HCT116 (cell line): ENCODE data around the gene SENP1. TPM values are rescaled to one million over a fixed set of nuclear protein-coding genes. Genes with fewer than 3 reads are reported as not detected.

Experiments
- ATAC-seq: fragments of 200-7000 bp; cut with Tn5 transposase; 2 replicates; pipeline ENCODE4 v1.9.1; 2020; ENCODE audit warnings: mild to moderate bottlenecking, moderate library complexity
- BruUV-seq: library from RNA; stranded (reverse); fragments of 400-500 nt; replicated peaks from 2 replicates; lab custom pipeline; 2021; lab: Mats Ljungman, UMichigan
- CTCF ChIA-PET: fragments of 300-600 bp; sonication (Branson Sonifier 250); formaldehyde crosslinking; loops from one replicate; lab custom pipeline; 2021; ENCODE audit warnings: antibody characterized with exemption; lab: Charles Lee
- POLR2A ChIA-PET: fragments of 300-600, 350-600 bp; sonication (Branson Sonifier 250); formaldehyde crosslinking; loops from one replicate; lab custom pipeline; 2021; ENCODE audit warnings: antibody characterized with exemption; lab: Charles Lee
- RAD21 ChIA-PET, 2 experiments: fragments of 300-600 bp; sonication (Branson Sonifier 250); formaldehyde crosslinking; loops; one replicate each; lab custom pipeline; 2023; ENCODE audit warnings: low total read pairs in 2 of 2; ENCODE audit not compliant: uncharacterized antibody in 2 of 2, unreplicated experiment in 2 of 2, low non-redundant PET in 1 of 2; lab: Charles Lee
- DNase-seq: peaks from one replicate; pipeline ENCODE4 v3.0.0-alpha.2; 2010; ENCODE audit warnings: low read depth, low spot score
- H2AFZ ChIP-seq: fragments of 200-600 bp; shearing (Covaris generic), sonication (generic); 2 replicates; pipeline ENCODE4 v1.6.1; 2017; ENCODE audit warnings: low read depth, mixed run types, mixed read lengths, antibody characterized with exemption, low read length; ENCODE audit not compliant: poor library complexity, severe bottlenecking
- H3K27ac ChIP-seq: 2 replicates; pipeline ENCODE4 v1.5.1; 2012; ENCODE audit warnings: low read depth, low read length
- H3K27me3 ChIP-seq: fragments of 200-600 bp; sonication (generic); 2 replicates; pipeline ENCODE4 v1.6.1; 2016; ENCODE audit warnings: mixed run types, low read length, mixed read lengths; ENCODE audit not compliant: insufficient read depth
- H3K36me3 ChIP-seq, 2 experiments: fragments of 200-500 bp in 1 of 2; fragments of 200-600 bp in 1 of 2; sonication (Bioruptor generic) in 1 of 2; sonication (generic) in 1 of 2; 2 replicates each; pipeline versions ENCODE4 v1.5.1 to v1.6.1; 2014 to 2016; ENCODE audit warnings: low read length in 2 of 2, inconsistent platforms in 1 of 2, mixed read lengths in 1 of 2, mixed run types in 1 of 2; ENCODE audit not compliant: insufficient read depth in 2 of 2, control insufficient read depth in 1 of 2
- H3K4me1 ChIP-seq, 2 experiments: fragments of 200-600 bp in 1 of 2; sonication (generic) in 1 of 2; 2 replicates each; pipeline versions ENCODE4 v1.5.1 to v1.6.1; 2012 to 2017; ENCODE audit warnings: low read length in 2 of 2, inconsistent platforms in 1 of 2, mild to moderate bottlenecking in 1 of 2, mixed read lengths in 1 of 2, mixed run types in 1 of 2, moderate library complexity in 1 of 2; ENCODE audit not compliant: insufficient read depth in 2 of 2, control insufficient read depth in 1 of 2
- H3K4me2 ChIP-seq: fragments of 200-600 bp; sonication (generic); 2 replicates; pipeline ENCODE4 v1.6.1; 2017; ENCODE audit warnings: mixed run types, low read length, mixed read lengths
- H3K4me3 ChIP-seq, 2 experiments: fragments of 200-600 bp in 1 of 2; sonication (generic) in 1 of 2; replicated peaks in 1 of 2; 2 replicates each; pipeline ENCODE4 v1.5.1; 2011 to 2016; ENCODE audit warnings: low read length in 2 of 2, control low read depth in 1 of 2, low read depth in 1 of 2, mild to moderate bottlenecking in 1 of 2, mixed read lengths in 1 of 2, mixed run types in 1 of 2
- H3K79me2 ChIP-seq: fragments of 200-600 bp; sonication (generic); 2 replicates; pipeline ENCODE4 v1.6.1; 2017; ENCODE audit warnings: mild to moderate bottlenecking, mixed run types, low read length, moderate library complexity, mixed read lengths; ENCODE audit not compliant: insufficient read depth
- H3K9ac ChIP-seq: fragments of 200-600 bp; sonication (generic); 2 replicates; pipeline ENCODE4 v1.6.1; 2016; ENCODE audit warnings: low read length, mixed read lengths
- H3K9me2 ChIP-seq: fragments of 200-600 bp; sonication (generic), shearing (Covaris generic); 2 replicates; pipeline ENCODE4 v1.6.1; 2017; ENCODE audit warnings: mixed run types, mild to moderate bottlenecking, moderate library complexity; ENCODE audit not compliant: insufficient read depth
- H3K9me3 ChIP-seq, 2 experiments: fragments of 200-500 bp in 1 of 2; fragments of 200-600 bp in 1 of 2; sonication (Bioruptor generic) in 1 of 2; sonication (generic) in 1 of 2; 2 replicates each; pipeline ENCODE4 v1.6.1; 2014 to 2017; ENCODE audit warnings: low read length in 2 of 2, mixed read lengths in 2 of 2, inconsistent platforms in 1 of 2, low read depth in 1 of 2, mild to moderate bottlenecking in 1 of 2, mixed run types in 1 of 2, moderate library complexity in 1 of 2; ENCODE audit not compliant: control insufficient read depth in 1 of 2, insufficient read depth in 1 of 2
- H4K20me1 ChIP-seq: fragments of 200-600 bp; sonication (generic), shearing (Covaris generic); 2 replicates; pipeline ENCODE4 v1.6.1; 2017; ENCODE audit warnings: mixed run types, mild to moderate bottlenecking, moderate library complexity; ENCODE audit not compliant: insufficient read depth
- POLR2A ChIP-seq: IDR thresholded peaks from 2 replicates; pipeline ENCODE4 v1.7.0; 2011; ENCODE audit warnings: borderline replicate concordance; ENCODE audit not compliant: insufficient read depth, insufficient read length; ENCODE audit errors: extremely low read depth
- SRF ChIP-seq: IDR thresholded peaks from 2 replicates; pipeline ENCODE4 v1.6.1; 2012; ENCODE audit warnings: low read depth
- TCF7L2 ChIP-seq: IDR thresholded peaks from 2 replicates; pipeline ENCODE4 v1.7.0; 2011; ENCODE audit warnings: borderline replicate concordance, inconsistent platforms; ENCODE audit not compliant: insufficient read depth, insufficient read length; ENCODE audit errors: extremely low read depth
- YY1 ChIP-seq: IDR thresholded peaks from 2 replicates; pipeline ENCODE4 v1.6.1; 2011; ENCODE audit warnings: low read length, low read depth, moderate library complexity, mild to moderate bottlenecking; ENCODE audit not compliant: insufficient replicate concordance; ENCODE audit errors: extremely low read depth
- intact Hi-C: fragments of 100-400 bp; cut with micrococcal nuclease; formaldehyde crosslinking; loops from 2 replicates; pipeline ENCODE4 v1.10.0; 2022
- total RNA-seq: library from RNA; stranded (reverse); gene quantifications from one replicate; pipeline ENCODE4 v1.2.1, GENCODE V29; 2021; ENCODE audit not compliant: unreplicated experiment
- TF ChIP-seq, protein P1 (sequence below): IDR thresholded peaks from 2 replicates; pipeline ENCODE4 v1.6.1; 2012

Gene SENP1
- total RNA-seq, 1 experiment from 2014 or later, result 17.7 TPM

DNA sequence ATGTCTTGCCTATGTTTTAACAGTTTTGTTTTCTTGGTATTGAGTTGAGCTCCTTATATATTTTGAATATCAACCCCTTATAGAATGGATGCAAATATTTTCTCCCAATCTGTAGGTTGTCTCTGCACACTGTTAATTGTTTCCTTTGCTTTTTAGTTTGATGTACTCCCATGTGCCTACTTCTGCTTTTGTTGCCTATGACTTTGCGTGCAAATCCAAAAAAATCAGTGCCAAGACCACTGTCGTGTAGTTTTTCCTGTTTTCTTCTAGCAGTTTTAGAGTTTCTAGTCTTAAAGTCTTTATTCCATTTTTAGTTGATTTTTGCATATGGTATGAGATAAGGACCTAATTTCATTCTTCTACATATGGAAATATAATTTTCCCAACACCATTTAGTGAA lies 28.8 kb downstream of the SENP1 start:
- CTCF ChIA-PET, result no interaction called here
- intact Hi-C loops, result no loop called here
- no peak for DNase-seq

DNA sequence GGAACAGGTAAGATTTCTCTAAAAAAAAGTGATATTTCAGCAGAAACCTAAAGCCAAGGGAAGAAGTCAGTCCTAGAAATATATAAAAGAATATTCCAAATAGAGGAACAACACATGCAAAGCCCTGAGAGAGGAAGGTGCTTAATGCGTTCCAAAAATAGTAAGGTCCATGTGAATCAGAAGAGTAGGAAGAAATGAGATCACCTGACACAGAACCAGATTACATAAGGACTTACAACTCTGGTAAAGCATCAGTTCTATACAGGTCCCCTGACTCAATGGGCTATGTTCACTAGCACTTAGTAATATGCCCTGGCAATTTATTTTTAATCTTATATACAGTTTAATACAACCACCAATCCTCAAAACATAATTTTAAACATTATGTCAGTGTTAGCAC lies 30.0 kb downstream of the SENP1 start:
- H3K9me3 ChIP-seq, result no peaks in the 10 kb centered on the region
- ChIA-PET CTCF (no interaction called here), POLR2A (no interaction called here), RAD21 (no interaction called here)
- TF ChIP-seq SRF (no peak), YY1 (no peak), TCF7L2 (no peak)
- TF ChIP-seq, protein P1, sequence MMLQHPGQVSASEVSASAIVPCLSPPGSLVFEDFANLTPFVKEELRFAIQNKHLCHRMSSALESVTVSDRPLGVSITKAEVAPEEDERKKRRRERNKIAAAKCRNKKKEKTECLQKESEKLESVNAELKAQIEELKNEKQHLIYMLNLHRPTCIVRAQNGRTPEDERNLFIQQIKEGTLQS, result no peak
- H3K9me2 ChIP-seq, result no peaks in the 10 kb centered on the region
- DNase-seq, result no peak
- no peak overlapping the region for H3K4me2 ChIP-seq
- no peaks in the 10 kb centered on the region for H3K4me1 ChIP-seq
- no peaks in the 10 kb centered on the region for H3K79me2 ChIP-seq
- no peak overlapping the region for H3K27ac ChIP-seq
- ATAC-seq, result no peak
- H2AFZ ChIP-seq, result no peak overlapping the region
- intact Hi-C loops, result no loop called here
- H3K4me3 ChIP-seq, result no peak overlapping the region
- H3K27me3 ChIP-seq, result no peaks in the 10 kb centered on the region
- no TSS peak for BruUV-seq
- H3K9ac ChIP-seq, result no peak overlapping the region
- peaks cover 11 to 20% of the 10 kb centered on the region in 2 experiments; a peak in 3 of 4 replicates for H3K36me3 ChIP-seq
- H4K20me1 ChIP-seq, result no peaks in the 10 kb centered on the region

More for the DNA sequence above, 28.8 kb downstream of the SENP1 start:
- H3K27ac ChIP-seq, result no peak overlapping the region
- no peak overlapping the region for H3K4me2 ChIP-seq
- H2AFZ ChIP-seq, result no peak overlapping the region
- H3K9me3 ChIP-seq, result no peaks in the 10 kb centered on the region
- TF ChIP-seq SRF (no peak), POLR2A (no peak)
- no peaks in the 10 kb centered on the region for H3K27me3 ChIP-seq
- RAD21 ChIA-PET, result no interaction called here
- H3K79me2 ChIP-seq, result no peaks in the 10 kb centered on the region
- POLR2A ChIA-PET, result no interaction called here
- H3K9me2 ChIP-seq, result no peaks in the 10 kb centered on the region
- peaks cover 12 to 20% of the 10 kb centered on the region in 2 experiments; a peak in 2 of 4 replicates for H3K36me3 ChIP-seq
- H4K20me1 ChIP-seq, result no peaks in the 10 kb centered on the region
- no peak for ATAC-seq
- H3K9ac ChIP-seq, result no peak overlapping the region
- no TSS peak for BruUV-seq
- H3K4me1 ChIP-seq, result no peaks in the 10 kb centered on the region
- no peak overlapping the region for H3K4me3 ChIP-seq
